Measurements from ENCODE around the gene NAP1L3. TPM values are rescaled to one million over a fixed set of nuclear protein-coding genes. Genes with fewer than 3 reads are reported as not detected.

NAP1L3 gene
- total RNA-seq: 0.19 TPM in 1 of 2 replicates, not detected in the other

GRCh38 chrX:93673056-93673868, at the start of gene NAP1L3:
Gene NAP1L3, minus strand, starts transcription at chrX:93673578. Its CDS starts 274 bp downstream, at chrX:93673304.

GRCh38 chrX:93673869-93674271, 492 bp upstream of the NAP1L3 start, which contains the start of gene FAM133A:
Gene FAM133A, plus strand, starts transcription at chrX:93674206. Its CDS starts 35,214 bp downstream, at chrX:93709420.

Other genes starting within 250 kb of the NAP1L3 start
- gene FAM133A, start 628 bp upstream of the NAP1L3 start, total RNA-seq: not detected in 2 replicates

All from airway epithelial cell (primary cell).